ENCODE results near the gene TTC1.
"Not testable (repeated sequence)": the region's sequence is repeated elsewhere in the genome, so short reads cannot be mapped to it uniquely, and the experiment has no call there.

The TTC1 gene

GRCh38 chr5:159993194-159993593, 15.7 kb upstream of the TTC1 start:
- no peak for DNase-seq (ENCODE audit: low read depth, low spot score)
- no peak overlapping the region for H3K4me3 ChIP-seq (ENCODE audit: low read depth, low read length)
- TF ChIP-seq CTCF (IDR thresholded peaks at IDR 0.05; ENCODE audit: insufficient read depth, low read length, missing control alignments), result no peak
- ChIA-PET POLR2A (no interaction called here), CTCF (interaction anchor here (0.9 to 15.1 kb wide), 3 partner anchors 9 to 836 kb away, joined by 3 to 231 read pairs (median 3); no protein-coding TSS in a partner anchor)

- ChIA-PET POLR2A (no interaction called here), CTCF (interaction anchor here (1.0 to 4.1 kb wide), 4 partner anchors 9 to 554 kb away, joined by 3 to 12 read pairs (median 3); no protein-coding TSS in a partner anchor)
- TF ChIP-seq CTCF (IDR thresholded peaks at IDR 0.05; ENCODE audit: insufficient read depth, low read length, missing control alignments), result no peak
- no peak for DNase-seq (ENCODE audit: low read depth, low spot score)
- no peak overlapping the region for H3K4me3 ChIP-seq (ENCODE audit: low read depth, low read length)
Measured at GRCh38 chr5:159995907-159996306, 13.0 kb upstream of the TTC1 start.

GRCh38 chr5:160001457-160001856, 7.5 kb upstream of the TTC1 start:
- ChIA-PET CTCF (interaction anchor here (2.2 to 4.1 kb wide), 2 partner anchors 10 to 15 kb away, joined by 6 to 23 read pairs; no protein-coding TSS in a partner anchor), POLR2A (no interaction called here)
- H3K4me3 ChIP-seq (ENCODE audit: low read depth, low read length), result no peak overlapping the region
- no peak for TF ChIP-seq CTCF (IDR thresholded peaks at IDR 0.05; ENCODE audit: insufficient read depth, low read length, missing control alignments)
- no peak for DNase-seq (ENCODE audit: low read depth, low spot score)

GRCh38 chr5:160007514-160007913, 1.4 kb upstream of the TTC1 start:
- H3K4me3 ChIP-seq (ENCODE audit: low read depth, low read length), result no peak overlapping the region
- DNase-seq (ENCODE audit: low read depth, low spot score), result no peak
- POLR2A ChIA-PET, result no interaction called here
- CTCF ChIA-PET, result interaction anchor here (3.1 to 3.9 kb wide), 2 partner anchors 14 to 20 kb away, joined by 12 to 32 read pairs; no protein-coding TSS in a partner anchor
- TF ChIP-seq CTCF (IDR thresholded peaks at IDR 0.05; ENCODE audit: insufficient read depth, low read length, missing control alignments), result no peak

GRCh38 chr5:160008529-160008876, 436 bp upstream of the TTC1 start:
- not testable (repeated sequence) for DNase-seq (ENCODE audit: low read depth, low spot score); H3K4me3 ChIP-seq (ENCODE audit: low read depth, low read length)
- ChIA-PET POLR2A (interaction anchor here (1.4 kb wide), 1 partner anchor 110 kb away, joined by 4 read pairs; the partner anchor contains the start of gene PWWP2A), CTCF (interaction anchor here (1.6 to 3.9 kb wide), 3 partner anchors 13 to 564 kb away, joined by 7 to 32 read pairs (median 12); no protein-coding TSS in a partner anchor)

GRCh38 chr5:160009591-160009989, 651 bp downstream of the TTC1 start:
- ChIA-PET POLR2A (interaction anchor here (0.7 to 1.4 kb wide), 3 partner anchors 109 to 554 kb away, joined by 3 to 4 read pairs (median 3); partner anchors contain the start of gene PWWP2A), CTCF (interaction anchor here (0.6 to 3.9 kb wide), 8 partner anchors 10 to 568 kb away, joined by 4 to 32 read pairs (median 6); no protein-coding TSS in a partner anchor)
- no peak for DNase-seq (ENCODE audit: low read depth, low spot score)
- peak overlapping the region; percentile 76 for H3K4me3 ChIP-seq (ENCODE audit: low read depth, low read length)
- TF ChIP-seq CTCF (IDR thresholded peaks at IDR 0.05; ENCODE audit: insufficient read depth, low read length, missing control alignments), result no peak

GRCh38 chr5:160011471-160011870, 2.5 kb downstream of the TTC1 start:
- H3K4me3 ChIP-seq (ENCODE audit: low read depth, low read length), result no peak overlapping the region
- ChIA-PET CTCF (interaction anchor here (0.7 to 1.8 kb wide), 6 partner anchors 10 to 567 kb away, joined by 3 to 13 read pairs (median 4); no protein-coding TSS in a partner anchor), POLR2A (interaction anchor here (0.6 kb wide), 1 partner anchor 316 kb away, joined by 3 read pairs; no protein-coding TSS in a partner anchor)
- no peak for DNase-seq (ENCODE audit: low read depth, low spot score)
- TF ChIP-seq CTCF (IDR thresholded peaks at IDR 0.05; ENCODE audit: insufficient read depth, low read length, missing control alignments), result no peak

GRCh38 chr5:160014197-160014596, 5.3 kb downstream of the TTC1 start:
- POLR2A ChIA-PET; DNase-seq (ENCODE audit: low read depth, low spot score); H3K4me3 ChIP-seq (ENCODE audit: low read depth, low read length): not testable (repeated sequence)
- CTCF ChIA-PET, result interaction anchor here (1.2 kb wide), 1 partner anchor 331 kb away, joined by 3 read pairs; no protein-coding TSS in a partner anchor

Data from AG04449 (cell line).